ENCODE data around the gene MSH5.
A peak's percentile ranks its signal among the peaks of the same experiment; 100 is the strongest.

The MSH5 gene

GRCh38 chr6:31765559-31765909, 25.7 kb downstream of the MSH5 start:
- no peak overlapping the region for H3K4me3 ChIP-seq (ENCODE audit: low read depth, low read length)
- no peak for DNase-seq (ENCODE audit: low read depth)
- no peak for TF ChIP-seq CTCF (IDR thresholded peaks at IDR 0.05; ENCODE audit: insufficient read depth, low read depth, low read length, missing control alignments)

GRCh38 chr6:31765910-31766794, 26.3 kb downstream of the MSH5 start:
- no peak for TF ChIP-seq CTCF (IDR thresholded peaks at IDR 0.05; ENCODE audit: insufficient read depth, low read depth, low read length, missing control alignments)
- DNase-seq (ENCODE audit: low read depth), result no peak
- H3K4me3 ChIP-seq (ENCODE audit: low read depth, low read length), result no peak overlapping the region

DNA sequence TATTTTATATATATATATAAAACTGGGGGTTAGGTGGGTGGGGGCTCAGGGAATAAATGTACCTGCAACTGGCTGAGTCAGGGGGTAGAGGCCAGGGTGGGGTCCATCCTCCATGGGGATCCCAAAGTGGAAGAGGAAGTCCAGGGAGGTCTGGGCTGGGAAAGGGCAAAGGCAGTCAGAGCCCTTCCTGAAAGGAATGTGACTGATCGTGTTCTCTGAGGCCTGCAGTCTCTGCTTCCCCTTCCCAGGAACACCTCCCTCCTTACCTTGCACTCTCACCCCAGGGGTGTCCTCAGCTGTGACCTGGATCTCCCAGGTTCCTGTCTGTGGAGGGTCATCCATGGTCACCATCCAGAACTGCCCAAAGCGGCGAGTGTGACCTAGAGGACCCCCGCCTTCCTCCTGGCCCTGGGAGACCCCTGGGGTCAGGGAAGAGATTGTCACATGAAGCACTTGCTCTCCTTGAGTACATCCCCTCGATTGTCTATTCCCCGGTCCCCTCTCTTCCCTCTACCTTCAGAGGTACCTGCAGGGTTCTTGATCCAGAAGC, 27.4 kb downstream of the MSH5 start:
- no peak overlapping the region for H3K4me3 ChIP-seq (ENCODE audit: low read depth, low read length)
- no peak for DNase-seq (ENCODE audit: low read depth)
- no peak for TF ChIP-seq CTCF (IDR thresholded peaks at IDR 0.05; ENCODE audit: insufficient read depth, low read depth, low read length, missing control alignments)

GRCh38 chr6:31768363-31769257, 28.8 kb downstream of the MSH5 start:
- no peak for TF ChIP-seq CTCF (IDR thresholded peaks at IDR 0.05; ENCODE audit: insufficient read depth, low read depth, low read length, missing control alignments)
- no peak overlapping the region for H3K4me3 ChIP-seq (ENCODE audit: low read depth, low read length)
- DNase-seq (ENCODE audit: low read depth), result no peak

GRCh38 chr6:31769684-31770371, 30.0 kb downstream of the MSH5 start:
- peak; percentile 89 for TF ChIP-seq CTCF (IDR thresholded peaks at IDR 0.05; ENCODE audit: insufficient read depth, low read depth, low read length, missing control alignments)
- H3K4me3 ChIP-seq (ENCODE audit: low read depth, low read length), result no peak overlapping the region
- peak; percentile 83 for DNase-seq (ENCODE audit: low read depth)

DNA sequence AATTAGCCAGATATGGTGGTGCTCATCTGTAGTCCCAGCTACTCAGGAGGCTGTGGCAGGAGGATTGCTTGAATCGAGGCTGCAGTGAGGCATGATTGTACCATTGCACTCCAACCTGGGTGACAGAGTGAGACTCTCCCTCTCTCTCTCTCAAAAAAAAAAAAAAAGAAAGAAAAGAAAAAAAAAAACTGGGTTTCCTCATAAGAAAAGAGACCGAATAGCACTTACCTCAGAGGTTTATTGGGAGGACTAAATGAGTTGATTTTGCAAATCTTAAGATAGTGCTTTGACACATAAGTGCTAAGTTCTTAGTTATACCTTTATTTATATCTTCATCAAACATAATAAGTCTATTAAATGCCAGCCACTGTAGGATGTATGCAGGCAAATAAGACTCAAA, 31.1 kb downstream of the MSH5 start:
- H3K4me3 ChIP-seq (ENCODE audit: low read depth, low read length), result no peak overlapping the region
- no peak for TF ChIP-seq CTCF (IDR thresholded peaks at IDR 0.05; ENCODE audit: insufficient read depth, low read depth, low read length, missing control alignments)
- DNase-seq (ENCODE audit: low read depth), result no peak
